NB4 (cell line): ENCODE measurements around the gene MESD.

Source experiments
- CTCF ChIP-seq: IDR thresholded peaks from one replicate; pipeline ENCODE4 v1.5.1; 2012; ENCODE audit warnings: low read depth, low read length
- MAX ChIP-seq: IDR thresholded peaks from 2 replicates; pipeline ENCODE4 v1.6.1; 2011; ENCODE audit warnings: low read depth, low read length

- TF ChIP-seq CTCF (no peak), MAX (no peak)
Observed at GRCh38 chr15:80953953-80954778, 35.5 kb downstream of the MESD start.
